Measurements from ENCODE around the gene FRAS1.
A peak's percentile ranks its signal among the peaks of the same experiment; 100 is the strongest.
"Not testable (repeated sequence)": the region's sequence is repeated elsewhere in the genome, so short reads cannot be mapped to it uniquely, and the experiment has no call there.

FRAS1 gene

DNA sequence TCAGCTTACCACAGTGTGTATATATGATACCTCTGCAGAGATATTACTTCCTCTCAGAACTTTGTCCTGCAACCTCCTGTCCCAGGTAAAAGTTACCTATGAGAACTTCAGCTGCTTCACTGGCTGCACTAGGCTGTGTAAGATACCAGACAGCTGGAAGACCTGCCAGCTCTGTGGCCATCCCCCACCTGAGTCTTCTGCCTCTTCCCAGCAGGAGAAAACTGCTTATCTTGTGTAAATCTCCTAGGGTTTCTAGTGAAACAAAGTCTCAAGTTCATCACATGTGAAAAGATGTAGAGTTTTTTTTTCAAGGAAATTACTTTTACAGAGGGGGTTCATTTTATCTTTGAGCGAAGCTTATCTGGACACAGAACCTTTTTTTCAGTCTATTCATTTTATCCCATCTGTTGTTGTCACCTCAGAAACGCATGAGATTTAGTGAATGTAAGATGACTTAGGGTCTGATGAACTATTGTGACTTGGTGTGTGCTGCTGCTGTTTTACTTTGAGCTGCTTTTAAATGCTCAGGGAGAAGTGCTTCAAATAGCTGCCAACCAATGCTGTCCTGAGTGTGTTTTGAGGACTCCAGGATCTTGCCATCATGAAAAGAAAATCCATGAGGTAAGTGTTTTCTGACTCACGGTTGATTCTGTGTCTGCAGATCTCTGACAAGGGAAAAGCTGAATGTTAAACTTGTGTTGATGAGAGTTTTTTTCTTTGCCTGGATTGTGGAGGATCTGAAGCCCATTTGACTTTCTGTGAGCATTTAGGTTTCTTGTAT lies 187.8 kb downstream of the FRAS1 start:
- Histone ChIP-seq H3K36me3 (ENCODE audit: control insufficient read depth, insufficient read depth, low read length, severe bottlenecking) (no peaks in the 10 kb centered on the region), H3K9me3 (ENCODE audit: control insufficient read depth, low read length) (no peaks in the 10 kb centered on the region), H3K4me3 (ENCODE audit: low read length) (no peak overlapping the region), H3K27me3 (replicated peaks; ENCODE audit: control insufficient read depth, insufficient read depth, low read length) (no peaks in the 10 kb centered on the region), H3K9ac (ENCODE audit: low read length) (no peak overlapping the region), H3K4me1 (ENCODE audit: control insufficient read depth, insufficient read depth, low read length) (no peaks in the 10 kb centered on the region)
- DNase-seq (ENCODE audit: low read depth) = peak; percentile 11

DNA sequence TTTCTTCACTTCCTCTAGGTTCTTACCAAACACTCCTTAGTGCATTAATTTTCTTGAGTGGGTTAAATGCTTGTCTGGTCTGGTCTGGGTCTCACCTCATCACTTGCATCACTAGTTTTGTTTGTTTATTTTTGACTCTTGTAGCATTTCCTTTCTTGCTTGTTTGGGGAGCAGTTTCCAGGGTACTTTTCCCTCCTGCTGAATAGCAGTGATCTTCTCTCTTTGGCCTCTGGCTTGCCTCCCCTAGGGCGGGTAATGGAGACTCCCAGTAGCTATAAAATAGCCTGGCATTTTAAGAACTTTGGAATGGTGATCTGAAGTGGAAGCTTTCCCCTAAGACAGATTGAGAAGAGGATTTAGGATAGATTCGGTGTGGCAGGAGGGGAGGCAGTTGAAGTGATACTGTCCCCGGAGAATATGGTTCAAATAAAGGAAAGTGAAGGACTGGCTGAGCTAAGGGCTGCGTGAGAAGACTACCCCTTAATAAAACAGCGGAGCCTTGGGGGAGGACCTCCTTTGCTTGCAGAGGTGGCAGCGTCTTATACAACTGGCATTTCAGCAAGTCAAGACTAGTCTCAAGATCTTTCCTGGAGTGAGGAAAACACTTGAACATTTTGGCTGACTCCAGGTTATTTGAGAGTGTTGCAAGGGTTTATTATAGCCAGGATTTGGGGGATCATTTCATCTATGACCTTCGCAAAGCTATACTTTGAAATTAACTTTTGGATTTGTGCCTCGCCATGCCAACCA lies 190.6 kb downstream of the FRAS1 start:
- no peak overlapping the region for H3K4me3 ChIP-seq (ENCODE audit: low read length)
- H3K27me3 ChIP-seq (replicated peaks; ENCODE audit: control insufficient read depth, insufficient read depth, low read length) = no peaks in the 10 kb centered on the region
- H3K36me3 ChIP-seq (ENCODE audit: control insufficient read depth, insufficient read depth, low read length, severe bottlenecking) = no peaks in the 10 kb centered on the region
- no peak overlapping the region for H3K9ac ChIP-seq (ENCODE audit: low read length)
- no peaks in the 10 kb centered on the region for H3K4me1 ChIP-seq (ENCODE audit: control insufficient read depth, insufficient read depth, low read length)
- DNase-seq (ENCODE audit: low read depth) = no peak
- peaks cover 4% of the 10 kb centered on the region for H3K9me3 ChIP-seq (ENCODE audit: control insufficient read depth, low read length)

DNA sequence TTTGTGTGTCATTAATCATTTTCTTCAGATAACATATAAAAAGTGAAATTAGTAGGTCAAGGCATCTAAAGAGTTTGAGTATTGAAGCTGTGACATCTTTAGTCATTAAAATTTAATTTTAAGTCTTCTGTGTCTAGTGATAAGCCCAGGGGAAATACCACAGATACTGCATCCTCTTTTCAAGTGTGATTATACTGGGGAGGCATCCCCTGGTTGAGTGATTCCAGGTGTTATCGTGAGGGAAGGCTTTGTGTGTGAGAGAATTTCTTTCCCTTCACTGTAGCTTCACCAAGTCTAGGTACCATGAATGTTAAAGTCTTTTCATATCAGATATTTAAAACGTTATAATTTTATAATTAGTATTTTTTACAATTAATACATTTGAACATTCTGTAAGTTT lies 193.4 kb downstream of the FRAS1 start:
- Histone ChIP-seq H3K36me3 (ENCODE audit: control insufficient read depth, insufficient read depth, low read length, severe bottlenecking) (peaks cover 7% of the 10 kb centered on the region), H3K27me3 (replicated peaks; ENCODE audit: control insufficient read depth, insufficient read depth, low read length) (no peaks in the 10 kb centered on the region), H3K4me3 (ENCODE audit: low read length) (no peak overlapping the region), H3K9ac (ENCODE audit: low read length) (no peak overlapping the region), H3K9me3 (ENCODE audit: control insufficient read depth, low read length) (peaks cover 8% of the 10 kb centered on the region), H3K4me1 (ENCODE audit: control insufficient read depth, insufficient read depth, low read length) (no peaks in the 10 kb centered on the region)
- DNase-seq (ENCODE audit: low read depth) = no peak

DNA sequence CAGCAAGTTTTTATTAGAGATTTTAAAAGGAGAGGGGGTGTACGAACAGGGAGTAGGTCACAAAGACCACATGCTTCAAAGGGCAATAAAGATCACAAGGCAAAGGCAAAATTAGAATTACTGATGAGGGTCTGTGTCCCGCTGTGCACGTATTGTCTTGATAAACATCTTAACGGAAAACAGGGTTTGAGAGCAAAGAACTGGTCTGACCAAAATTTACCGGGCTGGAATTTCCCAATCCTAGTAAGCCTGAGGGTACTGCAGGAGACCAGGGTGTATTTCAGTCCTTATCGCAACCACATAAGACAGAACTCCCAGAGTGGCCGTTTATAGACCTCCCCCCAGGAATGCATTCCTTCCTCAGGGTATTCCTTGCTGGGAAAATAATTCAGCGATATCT lies 195.7 kb downstream of the FRAS1 start:
- H3K27me3 ChIP-seq (replicated peaks; ENCODE audit: control insufficient read depth, insufficient read depth, low read length); H3K4me1 ChIP-seq (ENCODE audit: control insufficient read depth, insufficient read depth, low read length); H3K4me3 ChIP-seq (ENCODE audit: low read length); DNase-seq (ENCODE audit: low read depth); H3K36me3 ChIP-seq (ENCODE audit: control insufficient read depth, insufficient read depth, low read length, severe bottlenecking); H3K9me3 ChIP-seq (ENCODE audit: control insufficient read depth, low read length); H3K9ac ChIP-seq (ENCODE audit: low read length): not testable (repeated sequence)

DNA sequence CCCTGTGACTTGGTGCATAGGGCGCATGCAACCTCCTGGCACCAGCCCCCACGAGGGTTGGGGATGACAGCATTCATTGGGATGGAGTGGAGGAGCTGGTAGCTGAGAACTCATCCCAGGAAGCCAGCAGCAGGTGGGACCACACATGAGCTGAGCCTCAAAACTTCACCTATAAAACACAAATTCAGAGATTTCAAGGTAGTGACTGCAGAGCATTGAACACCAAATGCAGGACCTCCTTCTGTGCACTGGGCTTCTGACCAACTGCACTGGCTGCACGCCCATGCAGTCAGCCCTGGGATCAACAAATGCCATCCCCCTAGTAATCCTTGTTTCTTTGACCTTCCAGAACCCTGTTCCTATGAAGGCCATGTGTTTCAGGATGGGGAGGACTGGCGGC lies 197.8 kb downstream of the FRAS1 start:
- H3K36me3 ChIP-seq (ENCODE audit: control insufficient read depth, insufficient read depth, low read length, severe bottlenecking) = peaks cover 7% of the 10 kb centered on the region
- H3K27me3 ChIP-seq (replicated peaks; ENCODE audit: control insufficient read depth, insufficient read depth, low read length) = no peaks in the 10 kb centered on the region
- H3K4me3 ChIP-seq (ENCODE audit: low read length) = no peak overlapping the region
- H3K4me1 ChIP-seq (ENCODE audit: control insufficient read depth, insufficient read depth, low read length) = no peaks in the 10 kb centered on the region
- no peak for DNase-seq (ENCODE audit: low read depth)
- peaks cover 8% of the 10 kb centered on the region for H3K9me3 ChIP-seq (ENCODE audit: control insufficient read depth, low read length)
- no peak overlapping the region for H3K9ac ChIP-seq (ENCODE audit: low read length)

DNA sequence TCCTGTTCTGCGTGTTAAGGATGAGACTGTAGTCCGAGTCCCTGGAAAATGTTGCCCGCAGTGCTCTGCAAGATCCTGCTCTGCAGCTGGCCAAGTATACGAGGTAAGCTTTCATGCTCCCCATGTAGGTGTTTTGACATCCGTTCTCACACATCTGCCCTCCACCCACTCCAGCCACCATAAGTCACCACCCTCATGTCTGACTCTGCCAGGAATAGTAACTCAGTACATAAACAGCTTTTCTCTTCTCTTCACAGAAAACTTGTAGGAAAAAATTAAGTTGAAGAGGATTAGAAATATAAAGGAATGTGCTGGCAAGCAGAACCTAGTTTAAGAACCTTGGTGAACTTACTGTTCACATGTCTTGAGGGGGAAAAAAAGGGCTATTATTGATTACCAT lies 207.9 kb downstream of the FRAS1 start:
- Histone ChIP-seq H3K4me1 (ENCODE audit: control insufficient read depth, insufficient read depth, low read length) (no peaks in the 10 kb centered on the region), H3K27me3 (replicated peaks; ENCODE audit: control insufficient read depth, insufficient read depth, low read length) (no peaks in the 10 kb centered on the region), H3K9ac (ENCODE audit: low read length) (no peak overlapping the region), H3K36me3 (ENCODE audit: control insufficient read depth, insufficient read depth, low read length, severe bottlenecking) (no peaks in the 10 kb centered on the region), H3K9me3 (ENCODE audit: control insufficient read depth, low read length) (peaks cover 10% of the 10 kb centered on the region), H3K4me3 (ENCODE audit: low read length) (no peak overlapping the region)
- no peak for DNase-seq (ENCODE audit: low read depth)

DNA sequence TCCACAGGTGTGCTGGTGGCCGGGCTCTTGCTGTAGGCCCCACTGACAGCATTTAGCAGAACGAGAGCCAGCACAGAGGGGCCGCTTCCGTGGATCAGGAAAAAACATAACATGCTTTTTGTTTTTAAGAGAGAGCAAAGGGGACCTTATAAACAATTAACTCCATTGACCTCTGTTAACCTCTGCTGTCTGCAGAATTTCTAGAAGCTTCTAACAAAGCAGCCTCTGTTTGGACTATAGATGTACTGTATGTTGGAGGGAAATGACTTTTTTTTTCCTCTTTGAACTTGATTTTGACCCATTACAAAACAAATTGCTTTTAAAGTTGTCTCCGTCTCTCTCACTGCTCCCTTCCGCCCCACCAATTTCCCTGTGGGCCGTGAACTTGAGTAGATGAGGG lies 210.7 kb downstream of the FRAS1 start:
- no peak overlapping the region for H3K9ac ChIP-seq (ENCODE audit: low read length)
- no peaks in the 10 kb centered on the region for H3K36me3 ChIP-seq (ENCODE audit: control insufficient read depth, insufficient read depth, low read length, severe bottlenecking)
- peaks cover 10% of the 10 kb centered on the region for H3K9me3 ChIP-seq (ENCODE audit: control insufficient read depth, low read length)
- H3K27me3 ChIP-seq (replicated peaks; ENCODE audit: control insufficient read depth, insufficient read depth, low read length) = no peaks in the 10 kb centered on the region
- H3K4me3 ChIP-seq (ENCODE audit: low read length) = no peak overlapping the region
- no peaks in the 10 kb centered on the region for H3K4me1 ChIP-seq (ENCODE audit: control insufficient read depth, insufficient read depth, low read length)
- no peak for DNase-seq (ENCODE audit: low read depth)

DNA sequence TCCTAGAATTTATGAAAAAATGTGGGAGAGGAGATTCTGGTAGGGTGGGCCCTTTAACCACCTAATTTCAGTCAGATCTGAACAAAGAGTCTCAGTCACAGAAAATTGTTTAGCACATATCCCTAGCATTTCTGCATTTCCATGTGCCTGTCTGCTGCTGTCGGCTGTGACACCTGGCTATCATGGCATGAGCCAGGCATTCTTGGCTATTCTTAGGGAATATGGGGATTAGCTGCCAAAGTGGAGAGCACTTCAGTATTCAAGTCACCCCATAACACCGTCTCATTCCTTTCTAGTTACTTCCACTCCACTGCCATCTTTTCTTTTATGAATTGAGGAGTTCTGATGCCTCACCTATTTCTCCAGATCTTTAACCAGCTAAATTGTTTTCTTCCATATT lies 211.5 kb downstream of the FRAS1 start:
- no peak for DNase-seq (ENCODE audit: low read depth)

DNA sequence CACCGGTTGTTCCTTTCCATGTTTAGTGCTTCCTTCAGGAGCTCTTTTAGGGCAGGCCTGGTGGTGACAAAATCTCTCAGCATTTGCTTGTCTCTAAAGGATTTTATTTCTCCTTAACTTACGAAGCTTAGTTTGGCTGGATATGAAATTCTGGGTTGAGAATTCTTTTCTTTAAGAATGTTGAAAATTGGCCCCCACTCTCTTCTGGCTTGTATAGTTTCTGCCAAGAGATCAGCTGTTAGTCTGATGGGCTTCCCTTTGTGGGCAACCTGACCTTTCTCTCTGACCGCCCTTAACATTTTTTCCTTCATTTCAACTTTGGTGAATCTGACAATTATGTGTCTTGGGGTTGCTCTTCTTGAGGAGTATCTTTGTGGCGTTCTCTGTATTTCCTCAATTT lies 218.3 kb downstream of the FRAS1 start:
- H3K9me3 ChIP-seq (ENCODE audit: control insufficient read depth, low read length); H3K9ac ChIP-seq (ENCODE audit: low read length); H3K27me3 ChIP-seq (replicated peaks; ENCODE audit: control insufficient read depth, insufficient read depth, low read length); H3K4me3 ChIP-seq (ENCODE audit: low read length); H3K4me1 ChIP-seq (ENCODE audit: control insufficient read depth, insufficient read depth, low read length); H3K36me3 ChIP-seq (ENCODE audit: control insufficient read depth, insufficient read depth, low read length, severe bottlenecking); DNase-seq (ENCODE audit: low read depth): not testable (repeated sequence)

More for the DNA sequence above, 211.5 kb downstream of the FRAS1 start:
- peaks cover 10% of the 10 kb centered on the region for H3K9me3 ChIP-seq (ENCODE audit: control insufficient read depth, low read length)
- H3K9ac ChIP-seq (ENCODE audit: low read length) = no peak overlapping the region
- no peaks in the 10 kb centered on the region for H3K27me3 ChIP-seq (replicated peaks; ENCODE audit: control insufficient read depth, insufficient read depth, low read length)
- no peaks in the 10 kb centered on the region for H3K4me1 ChIP-seq (ENCODE audit: control insufficient read depth, insufficient read depth, low read length)
- no peak overlapping the region for H3K4me3 ChIP-seq (ENCODE audit: low read length)
- no peaks in the 10 kb centered on the region for H3K36me3 ChIP-seq (ENCODE audit: control insufficient read depth, insufficient read depth, low read length, severe bottlenecking)

DNA sequence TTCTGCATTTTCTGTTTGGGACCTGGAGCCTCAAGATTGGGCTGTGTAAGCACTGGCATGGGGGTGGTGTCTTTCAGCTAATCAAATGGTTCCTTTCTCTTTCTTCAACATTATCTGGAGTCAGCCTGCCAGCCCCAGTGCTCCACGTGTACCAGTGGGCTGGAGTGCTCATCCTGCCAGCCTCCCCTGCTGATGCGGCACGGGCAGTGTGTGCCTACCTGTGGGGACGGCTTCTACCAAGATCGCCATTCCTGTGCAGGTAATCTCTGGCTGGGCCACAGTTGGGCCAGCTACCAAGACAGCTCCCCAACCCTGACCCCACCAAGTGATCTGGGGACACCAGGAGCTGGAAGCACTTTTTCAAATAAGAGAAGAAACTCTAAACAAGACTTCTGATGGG lies 229.2 kb downstream of the FRAS1 start:
- no peak overlapping the region for H3K9ac ChIP-seq (ENCODE audit: low read length)
- peaks cover 11% of the 10 kb centered on the region for H3K4me1 ChIP-seq (ENCODE audit: control insufficient read depth, insufficient read depth, low read length)
- H3K9me3 ChIP-seq (ENCODE audit: control insufficient read depth, low read length) = no peaks in the 10 kb centered on the region
- no peaks in the 10 kb centered on the region for H3K36me3 ChIP-seq (ENCODE audit: control insufficient read depth, insufficient read depth, low read length, severe bottlenecking)
- H3K4me3 ChIP-seq (ENCODE audit: low read length) = no peak overlapping the region
- no peaks in the 10 kb centered on the region for H3K27me3 ChIP-seq (replicated peaks; ENCODE audit: control insufficient read depth, insufficient read depth, low read length)
- DNase-seq (ENCODE audit: low read depth) = no peak

DNA sequence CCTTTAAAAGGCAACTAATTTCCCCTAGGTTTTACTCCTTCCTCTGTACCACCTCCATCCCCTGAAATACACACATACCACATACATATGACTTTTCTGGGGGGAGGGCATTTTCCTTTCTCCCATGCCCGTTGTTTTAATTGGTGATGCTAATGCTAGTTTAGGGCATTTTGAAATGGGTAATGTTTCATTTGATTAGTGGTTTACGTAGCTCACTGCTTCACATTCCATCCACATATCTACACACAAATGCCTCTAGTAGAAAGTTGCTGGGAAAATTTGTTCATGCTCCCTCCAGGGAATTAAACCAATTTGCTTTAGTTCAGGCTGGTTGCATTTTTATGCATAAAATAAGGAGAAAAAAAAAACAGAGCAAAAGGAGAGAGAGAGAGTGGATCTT lies 231.2 kb downstream of the FRAS1 start:
- peak; percentile 88 for DNase-seq (ENCODE audit: low read depth)
- Histone ChIP-seq H3K4me3 (ENCODE audit: low read length) (no peak overlapping the region), H3K4me1 (ENCODE audit: control insufficient read depth, insufficient read depth, low read length) (peaks cover 22% of the 10 kb centered on the region), H3K9me3 (ENCODE audit: control insufficient read depth, low read length) (no peaks in the 10 kb centered on the region), H3K27me3 (replicated peaks; ENCODE audit: control insufficient read depth, insufficient read depth, low read length) (no peaks in the 10 kb centered on the region), H3K36me3 (ENCODE audit: control insufficient read depth, insufficient read depth, low read length, severe bottlenecking) (no peaks in the 10 kb centered on the region), H3K9ac (ENCODE audit: low read length) (peak overlapping the region; percentile 19)

Measured in adipocyte (in vitro differentiated cells).